Esophagus muscularis mucosa (tissue), 4 donors: Measurements from ENCODE around the gene PRR35. TPM values are rescaled to one million over a fixed set of nuclear protein-coding genes. Genes with fewer than 3 reads are reported as not detected.

ENCODE experiments used
- DNase-seq: peaks from one replicate; pipeline ENCODE4 v3.0.0-alpha.2; 2017; ENCODE audit errors: extremely low spot score
- H3K27ac ChIP-seq, 4 donors: fragments of 200-600 bp; sonication (generic); replicated peaks in 1 of 4; 1 replicate in 3 of 4; 2 replicates in 1 of 4; pipeline ENCODE4 v1.5.1; 2016 to 2019; ENCODE audit warnings: mild to moderate bottlenecking in 1 of 4
- H3K27me3 ChIP-seq, 4 donors: fragments of 200-600 bp; sonication (generic); one replicate each; pipeline versions ENCODE4 v1.5.1 to v1.6.0; 2016 to 2019
- H3K36me3 ChIP-seq, 4 donors: fragments of 200-600 bp; sonication (generic); one replicate each; pipeline ENCODE4 v1.5.1; 2016 to 2019
- H3K4me1 ChIP-seq, 4 donors: fragments of 200-600 bp; sonication (generic); one replicate each; pipeline ENCODE4 v1.5.1; 2016 to 2019
- H3K4me3 ChIP-seq, 4 donors: fragments of 200-600 bp; sonication (generic); 1 replicate in 2 of 4; 2 replicates in 2 of 4; pipeline ENCODE4 v1.5.1; 2016 to 2019; ENCODE audit warnings: mild to moderate bottlenecking in 4 of 4, moderate library complexity in 1 of 4
- H3K9me3 ChIP-seq, 4 donors: fragments of 200-600 bp; sonication (generic); 1 replicate in 3 of 4; 2 replicates in 1 of 4; pipeline ENCODE4 v1.5.1; 2016 to 2019
- EP300 ChIP-seq: sonication (generic); formaldehyde crosslinking; IDR thresholded peaks from one replicate; pipeline ENCODE4 v1.6.1; 2017; ENCODE audit warnings: antibody characterized with exemption
- POLR2A ChIP-seq: fragments of 450-650 bp; IDR thresholded peaks from one replicate; pipeline ENCODE4 v1.6.1; 2017; ENCODE audit warnings: antibody characterized with exemption, moderate library complexity, mild to moderate bottlenecking, low read depth
- POLR2AphosphoS5 ChIP-seq, 2 donors: sonication (generic); formaldehyde crosslinking; IDR thresholded peaks; one replicate each; pipeline ENCODE4 v1.6.1; 2017; ENCODE audit warnings: antibody characterized with exemption in 2 of 2
- WGBS: methylation state at CpG from one replicate; pipeline ENCODE4 v1.1.5; 2018; 5-methylcytosine and 5-hydroxymethylcytosine counted together
- intact Hi-C: fragments of 100-400 bp; cut with DNase I; formaldehyde crosslinking; loops from one replicate; pipeline ENCODE4 v1.15.1; 2023
- total RNA-seq, 4 donors: library from RNA; depleted of rRNA; stranded (reverse); fragments of >200 nt; gene quantifications; one replicate each; pipeline versions ENCODE4 v1.1.0 to v1.2.1, GENCODE V29; 2016
- TF ChIP-seq, protein P1 (sequence below), 3 experiments: fragments of 200-600 bp in 2 of 3; fragments of 450-650 bp in 1 of 3; sonication (generic) in 2 of 3; IDR thresholded peaks; one replicate each; pipeline ENCODE4 v1.5.1; 2017 to 2019; ENCODE audit warnings: antibody characterized with exemption in 3 of 3, mild to moderate bottlenecking in 2 of 3, moderate library complexity in 1 of 3

Gene PRR35
- total RNA-seq, 4 donors from 2014 or later, result not detected

DNA sequence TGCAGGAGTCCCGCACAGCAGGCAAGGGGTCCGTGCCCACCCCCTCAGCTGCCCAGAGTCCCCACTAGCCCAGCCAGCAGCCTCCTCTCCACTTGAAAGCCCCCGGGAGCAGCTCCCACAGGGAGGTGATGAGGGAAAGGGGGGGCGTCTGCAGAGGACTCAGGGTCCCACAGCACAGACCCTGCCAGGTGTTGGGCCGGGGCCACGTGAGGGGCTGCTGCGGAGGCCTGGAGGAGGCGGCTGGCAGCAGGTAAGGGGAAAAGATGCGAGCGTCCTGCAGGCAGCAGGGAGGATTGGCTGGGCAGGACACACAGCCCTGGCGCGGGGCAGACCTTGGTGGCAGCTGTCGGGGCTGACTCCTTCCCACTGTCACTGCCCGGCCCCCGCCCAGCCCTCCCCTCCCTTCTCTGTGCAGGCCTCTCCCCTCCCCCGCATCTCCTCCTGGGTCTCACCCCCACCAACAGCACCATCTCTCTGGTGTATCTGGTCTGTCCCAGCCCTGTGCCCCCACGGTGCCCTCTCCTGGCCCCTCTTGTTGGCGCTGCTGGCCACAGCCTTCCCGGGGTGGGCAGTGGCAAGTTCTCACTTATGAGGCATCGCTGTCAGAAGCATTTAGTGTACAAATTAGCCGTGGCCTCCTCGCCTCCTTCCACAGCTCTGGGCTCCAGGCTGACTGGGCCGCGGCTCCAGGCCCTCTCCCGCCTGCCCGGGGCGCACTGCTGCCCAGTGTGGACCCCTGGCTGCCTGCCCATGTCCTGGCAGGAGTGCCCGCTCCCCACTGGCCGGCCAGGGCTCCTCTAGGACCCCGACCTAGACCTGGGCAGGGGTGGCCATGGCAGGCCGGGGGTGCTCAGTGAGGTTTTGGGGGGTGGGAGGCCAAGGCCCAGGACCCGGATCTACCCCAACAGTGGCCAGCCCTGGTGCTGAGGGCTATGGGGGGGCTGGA, 4.4 kb upstream of the PRR35 start:
- no peak for DNase-seq
- Histone ChIP-seq H3K36me3 (peaks cover 17 to 34% (median 32%) of the 10 kb centered on the region in 4 donors), H3K27me3 (peaks cover 0 to 38% (median 11%) of the 10 kb centered on the region in 4 donors), H3K27ac (no peak overlapping the region), H3K9me3 (no peaks in the 10 kb centered on the region), H3K4me1 (peaks cover 4 to 19% (median 13%) of the 10 kb centered on the region in 4 donors), H3K4me3 (no peak overlapping the region)
- TF ChIP-seq, protein P1, sequence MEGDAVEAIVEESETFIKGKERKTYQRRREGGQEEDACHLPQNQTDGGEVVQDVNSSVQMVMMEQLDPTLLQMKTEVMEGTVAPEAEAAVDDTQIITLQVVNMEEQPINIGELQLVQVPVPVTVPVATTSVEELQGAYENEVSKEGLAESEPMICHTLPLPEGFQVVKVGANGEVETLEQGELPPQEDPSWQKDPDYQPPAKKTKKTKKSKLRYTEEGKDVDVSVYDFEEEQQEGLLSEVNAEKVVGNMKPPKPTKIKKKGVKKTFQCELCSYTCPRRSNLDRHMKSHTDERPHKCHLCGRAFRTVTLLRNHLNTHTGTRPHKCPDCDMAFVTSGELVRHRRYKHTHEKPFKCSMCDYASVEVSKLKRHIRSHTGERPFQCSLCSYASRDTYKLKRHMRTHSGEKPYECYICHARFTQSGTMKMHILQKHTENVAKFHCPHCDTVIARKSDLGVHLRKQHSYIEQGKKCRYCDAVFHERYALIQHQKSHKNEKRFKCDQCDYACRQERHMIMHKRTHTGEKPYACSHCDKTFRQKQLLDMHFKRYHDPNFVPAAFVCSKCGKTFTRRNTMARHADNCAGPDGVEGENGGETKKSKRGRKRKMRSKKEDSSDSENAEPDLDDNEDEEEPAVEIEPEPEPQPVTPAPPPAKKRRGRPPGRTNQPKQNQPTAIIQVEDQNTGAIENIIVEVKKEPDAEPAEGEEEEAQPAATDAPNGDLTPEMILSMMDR (IDR thresholded peaks at IDR 0.05), result no peak
- TF ChIP-seq POLR2AphosphoS5 (IDR thresholded peaks at IDR 0.05) (no peak), EP300 (no peak), POLR2A (no peak)
- WGBS, result 68% methylated on average over 10 of the region's 32 CpGs
- intact Hi-C loops, result no loop called here

DNA sequence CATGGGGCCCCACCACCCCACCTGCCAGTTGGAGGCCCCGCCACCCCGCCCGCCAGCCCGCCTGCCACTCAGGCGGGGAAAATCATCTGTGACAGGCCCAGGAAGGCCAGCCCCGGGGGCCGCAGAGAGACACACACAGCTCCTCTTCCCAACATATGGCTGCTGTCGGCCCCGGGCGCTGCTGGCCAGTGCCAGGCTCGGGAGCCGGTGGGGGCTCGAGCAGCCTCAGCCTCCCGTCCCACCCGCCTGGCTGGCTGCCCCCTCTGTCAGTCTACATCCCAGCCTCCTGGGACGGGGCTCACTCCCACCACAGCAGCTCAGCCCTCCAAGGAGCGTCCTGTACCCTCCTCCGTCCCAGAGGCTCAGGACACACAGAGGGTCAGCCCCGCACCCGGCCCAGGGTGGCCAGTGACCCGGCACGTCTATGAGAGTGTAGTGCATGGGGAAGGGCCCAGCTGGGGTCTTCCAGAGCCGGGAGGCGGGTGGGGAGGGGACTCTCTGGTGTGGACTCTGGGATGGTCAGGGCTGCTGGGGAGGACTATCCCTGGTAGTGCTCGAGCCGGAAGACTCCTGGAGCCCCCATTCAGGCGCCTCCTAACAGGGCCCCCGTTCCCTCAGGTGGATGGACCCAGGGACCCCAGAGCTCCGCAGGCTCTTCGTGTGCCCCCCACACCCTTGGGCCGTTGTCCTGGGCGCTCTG, 3.6 kb upstream of the PRR35 start:
- WGBS, result 90% methylated on average over 14 of the region's 32 CpGs
- H3K36me3 ChIP-seq, result peaks cover 13 to 26% (median 25%) of the 10 kb centered on the region in 4 donors
- H3K4me3 ChIP-seq, result no peak overlapping the region
- H3K9me3 ChIP-seq, result no peaks in the 10 kb centered on the region
- peaks cover 0 to 46% (median 17%) of the 10 kb centered on the region in 4 donors for H3K27me3 ChIP-seq
- no peak overlapping the region for H3K27ac ChIP-seq
- DNase-seq, result no peak
- H3K4me1 ChIP-seq, result peaks cover 4 to 21% (median 14%) of the 10 kb centered on the region in 4 donors
- intact Hi-C loops, result no loop called here
- no peak for TF ChIP-seq EP300
- TF ChIP-seq POLR2AphosphoS5 (IDR thresholded peaks at IDR 0.05), result no peak
- TF ChIP-seq, protein P1 (IDR thresholded peaks at IDR 0.05), result no peak
- TF ChIP-seq POLR2A, result no peak

DNA sequence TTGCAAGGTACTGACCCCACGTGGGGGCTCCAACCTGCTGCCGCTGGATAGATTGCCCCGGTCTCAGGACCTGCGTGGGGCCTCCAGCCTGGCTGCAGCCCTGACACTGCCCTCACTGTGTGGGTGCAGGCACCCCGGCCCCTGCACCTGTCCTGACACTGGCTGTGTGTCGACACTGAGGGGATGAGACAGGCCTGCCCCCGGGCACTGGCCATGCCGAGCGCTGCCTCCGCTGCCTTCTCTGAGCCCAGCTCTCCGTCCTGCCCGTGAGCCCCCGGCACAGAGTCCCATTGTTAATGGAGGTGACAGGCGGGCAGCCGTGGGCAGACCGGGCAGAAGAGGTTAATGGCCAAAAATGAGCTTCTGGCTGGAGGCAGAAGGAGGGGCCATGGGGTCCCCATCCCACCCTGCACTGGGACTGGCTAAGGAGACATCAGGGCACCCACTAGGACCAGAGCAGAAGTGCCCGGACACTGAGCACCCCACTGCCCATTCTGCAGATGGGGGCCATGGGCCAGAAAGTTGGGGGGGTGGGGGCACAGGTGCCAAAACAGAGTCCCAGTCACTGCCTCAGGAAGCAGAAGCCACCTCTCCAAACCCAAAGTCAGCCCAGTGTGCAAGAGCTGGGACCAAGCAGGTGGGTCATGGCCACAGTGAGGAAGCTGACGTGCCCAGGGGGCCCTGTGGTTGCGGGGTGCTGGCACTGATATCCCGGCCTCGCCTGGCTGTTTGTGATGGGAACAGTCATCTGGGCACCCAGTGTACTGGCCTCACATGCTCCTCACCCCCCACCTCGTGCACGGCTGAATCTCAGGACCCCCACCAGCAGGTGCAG, 2.5 kb upstream of the PRR35 start:
- no peak for DNase-seq
- intact Hi-C loops, result no loop called here
- WGBS, result 81% methylated on average over 10 of the region's 23 CpGs
- Histone ChIP-seq H3K4me3 (no peak overlapping the region), H3K36me3 (peaks cover 3 to 15% (median 14%) of the 10 kb centered on the region in 4 donors), H3K4me1 (peaks cover 4 to 21% (median 14%) of the 10 kb centered on the region in 4 donors), H3K27me3 (peaks cover 0 to 54% (median 17%) of the 10 kb centered on the region in 4 donors), H3K9me3 (no peaks in the 10 kb centered on the region), H3K27ac (no peak overlapping the region)
- TF ChIP-seq POLR2A, result no peak
- TF ChIP-seq POLR2AphosphoS5 (IDR thresholded peaks at IDR 0.05), result no peak
- no peak for TF ChIP-seq EP300
- TF ChIP-seq, protein P1 (IDR thresholded peaks at IDR 0.05), result no peak

DNA sequence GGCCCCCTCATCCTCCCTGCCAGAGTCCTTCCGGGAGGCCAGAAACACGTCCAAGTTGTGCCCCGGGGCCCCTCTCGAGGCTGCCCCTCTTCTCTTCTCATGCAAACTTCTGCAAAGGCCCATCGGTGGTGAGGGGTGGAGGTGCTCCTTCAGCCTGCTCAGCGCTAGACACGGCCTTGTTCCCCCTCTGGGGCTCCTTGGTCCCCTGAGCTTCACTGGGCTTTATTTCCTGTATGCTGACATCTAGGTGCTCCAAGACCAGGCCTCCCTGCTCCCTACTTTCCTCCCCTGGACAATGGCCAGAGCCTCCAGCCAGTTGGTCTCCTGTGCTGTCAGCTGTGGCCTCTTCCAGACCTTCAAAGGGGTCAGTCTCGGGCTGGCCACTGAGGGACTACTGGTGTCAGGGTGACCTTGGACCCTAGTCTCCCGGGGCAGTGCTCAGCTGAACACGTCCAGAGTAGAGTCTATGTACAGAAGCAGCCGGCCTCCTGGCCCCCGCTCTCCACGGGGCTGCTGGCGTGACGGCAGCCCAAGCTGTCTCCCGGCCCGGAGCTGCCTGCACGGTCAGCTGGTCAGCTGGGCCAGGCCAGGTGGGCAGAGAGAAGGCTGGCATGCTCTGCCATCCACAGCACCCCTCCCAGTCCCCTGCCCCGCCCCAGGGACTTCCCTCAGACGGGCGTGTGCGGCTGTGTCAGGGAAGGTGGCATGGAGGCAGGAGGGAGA, 1.7 kb upstream of the PRR35 start:
- H3K36me3 ChIP-seq, result peaks cover 0 to 8% (median 8%) of the 10 kb centered on the region in 4 donors
- intact Hi-C loops, result no loop called here
- TF ChIP-seq EP300, result no peak
- TF ChIP-seq POLR2A, result no peak
- no peak for TF ChIP-seq POLR2AphosphoS5 (IDR thresholded peaks at IDR 0.05)
- TF ChIP-seq, protein P1 (IDR thresholded peaks at IDR 0.05), result no peak
- H3K27ac ChIP-seq, result no peak overlapping the region
- H3K27me3 ChIP-seq, result peaks cover 0 to 60% (median 17%) of the 10 kb centered on the region in 4 donors
- H3K9me3 ChIP-seq, result no peaks in the 10 kb centered on the region
- WGBS, result 70% methylated on average over 18 of the region's 22 CpGs
- no peak for DNase-seq
- H3K4me1 ChIP-seq, result peaks cover 4 to 21% (median 14%) of the 10 kb centered on the region in 4 donors
- no peak overlapping the region for H3K4me3 ChIP-seq
